ENCODE measurements around the gene CRP.

CRP gene, protein sequence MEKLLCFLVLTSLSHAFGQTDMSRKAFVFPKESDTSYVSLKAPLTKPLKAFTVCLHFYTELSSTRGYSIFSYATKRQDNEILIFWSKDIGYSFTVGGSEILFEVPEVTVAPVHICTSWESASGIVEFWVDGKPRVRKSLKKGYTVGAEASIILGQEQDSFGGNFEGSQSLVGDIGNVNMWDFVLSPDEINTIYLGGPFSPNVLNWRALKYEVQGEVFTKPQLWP

GRCh38 chr1:159714529-159714928 is at the start of gene CRP:
Gene CRP (minus strand): TSS chr1:159714589. CDS start chr1:159714485, 104 bp downstream.
- H3K4me3 ChIP-seq (ENCODE audit: low read length) = no peak within 1 kb of the TSS
- H3K27ac ChIP-seq (ENCODE audit: low read depth, low read length) = no peak within 1 kb of the TSS
- H3F3A ChIP-seq (ENCODE audit: control insufficient read depth, insufficient read depth) = no peaks in the 10 kb centered on the region
- TF ChIP-seq, protein P1, sequence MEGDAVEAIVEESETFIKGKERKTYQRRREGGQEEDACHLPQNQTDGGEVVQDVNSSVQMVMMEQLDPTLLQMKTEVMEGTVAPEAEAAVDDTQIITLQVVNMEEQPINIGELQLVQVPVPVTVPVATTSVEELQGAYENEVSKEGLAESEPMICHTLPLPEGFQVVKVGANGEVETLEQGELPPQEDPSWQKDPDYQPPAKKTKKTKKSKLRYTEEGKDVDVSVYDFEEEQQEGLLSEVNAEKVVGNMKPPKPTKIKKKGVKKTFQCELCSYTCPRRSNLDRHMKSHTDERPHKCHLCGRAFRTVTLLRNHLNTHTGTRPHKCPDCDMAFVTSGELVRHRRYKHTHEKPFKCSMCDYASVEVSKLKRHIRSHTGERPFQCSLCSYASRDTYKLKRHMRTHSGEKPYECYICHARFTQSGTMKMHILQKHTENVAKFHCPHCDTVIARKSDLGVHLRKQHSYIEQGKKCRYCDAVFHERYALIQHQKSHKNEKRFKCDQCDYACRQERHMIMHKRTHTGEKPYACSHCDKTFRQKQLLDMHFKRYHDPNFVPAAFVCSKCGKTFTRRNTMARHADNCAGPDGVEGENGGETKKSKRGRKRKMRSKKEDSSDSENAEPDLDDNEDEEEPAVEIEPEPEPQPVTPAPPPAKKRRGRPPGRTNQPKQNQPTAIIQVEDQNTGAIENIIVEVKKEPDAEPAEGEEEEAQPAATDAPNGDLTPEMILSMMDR (IDR thresholded peaks at IDR 0.05; ENCODE audit: low read depth, low read length, poor library complexity, severe bottlenecking) = no peak
- TF ChIP-seq EZH2phosphoT487 (IDR thresholded peaks at IDR 0.05; ENCODE audit: borderline replicate concordance, low read length) = no peak
- no peaks in the 10 kb centered on the region for H4K20me1 ChIP-seq (ENCODE audit: control insufficient read depth, insufficient read depth, low read depth, low read length)
- H3K79me2 ChIP-seq (ENCODE audit: control insufficient read depth, low read length) = no peaks in the 10 kb centered on the region
- H3K4me2 ChIP-seq (ENCODE audit: low read length) = no peak within 1 kb of the TSS
- H3K9me2 ChIP-seq (replicated peaks; ENCODE audit: control insufficient read depth, low read length) = no peaks in the 10 kb centered on the region
- peaks cover 7% of the 10 kb centered on the region for H3K9me3 ChIP-seq (ENCODE audit: control insufficient read depth, insufficient read depth, low read length)
- H3K36me3 ChIP-seq (ENCODE audit: control insufficient read depth, low read length) = no peaks in the 10 kb centered on the region
- no peaks in the 10 kb centered on the region for H3K27me3 ChIP-seq (ENCODE audit: control insufficient read depth, low read length)
- H3K4me1 ChIP-seq (ENCODE audit: control insufficient read depth, low read length) = no peaks in the 10 kb centered on the region

DNA sequence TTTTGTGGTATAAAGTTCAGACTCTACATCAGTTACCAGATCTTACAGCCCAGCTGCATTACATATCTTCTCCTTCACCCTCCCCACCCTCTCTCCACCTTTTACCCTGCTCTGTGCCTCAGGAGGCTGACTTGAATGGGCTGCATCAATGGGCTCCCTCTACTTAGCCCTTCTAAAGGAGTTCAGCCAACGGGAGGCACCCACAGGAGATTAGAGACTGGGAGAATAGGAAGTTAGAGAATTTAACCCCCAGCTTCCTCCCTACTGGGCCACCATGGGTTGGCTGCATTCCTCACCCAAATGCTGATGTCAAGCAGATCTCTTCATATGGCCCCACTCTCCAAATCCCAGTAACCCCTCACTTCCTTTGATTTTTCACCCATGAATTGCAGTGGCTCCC is 49.3 kb upstream of the CRP start:
- Histone ChIP-seq H3K36me3 (ENCODE audit: control insufficient read depth, low read length) (no peaks in the 10 kb centered on the region), H3K79me2 (ENCODE audit: control insufficient read depth, low read length) (no peaks in the 10 kb centered on the region), H4K20me1 (ENCODE audit: control insufficient read depth, insufficient read depth, low read depth, low read length) (no peaks in the 10 kb centered on the region), H3K27me3 (ENCODE audit: control insufficient read depth, low read length) (no peaks in the 10 kb centered on the region), H3F3A (ENCODE audit: control insufficient read depth, insufficient read depth) (no peaks in the 10 kb centered on the region), H3K4me2 (ENCODE audit: low read length) (no peak overlapping the region), H3K9me3 (ENCODE audit: control insufficient read depth, insufficient read depth, low read length) (no peaks in the 10 kb centered on the region), H3K9me2 (replicated peaks; ENCODE audit: control insufficient read depth, low read length) (no peaks in the 10 kb centered on the region), H3K27ac (ENCODE audit: low read depth, low read length) (no peak overlapping the region), H3K4me1 (ENCODE audit: control insufficient read depth, low read length) (no peaks in the 10 kb centered on the region), H3K4me3 (ENCODE audit: low read length) (no peak overlapping the region)
- TF ChIP-seq EZH2phosphoT487 (IDR thresholded peaks at IDR 0.05; ENCODE audit: borderline replicate concordance, low read length) = no peak

- no peak for TF ChIP-seq EZH2phosphoT487 (IDR thresholded peaks at IDR 0.05; ENCODE audit: borderline replicate concordance, low read length)
- TF ChIP-seq, protein P1 (IDR thresholded peaks at IDR 0.05; ENCODE audit: low read depth, low read length, poor library complexity, severe bottlenecking) = no peak
- H3K9me2 ChIP-seq (replicated peaks; ENCODE audit: control insufficient read depth, low read length) = no peaks in the 10 kb centered on the region
- H3F3A ChIP-seq (ENCODE audit: control insufficient read depth, insufficient read depth) = no peaks in the 10 kb centered on the region
- no peaks in the 10 kb centered on the region for H3K27me3 ChIP-seq (ENCODE audit: control insufficient read depth, low read length)
- H4K20me1 ChIP-seq (ENCODE audit: control insufficient read depth, insufficient read depth, low read depth, low read length) = no peaks in the 10 kb centered on the region
- no peak overlapping the region for H3K4me3 ChIP-seq (ENCODE audit: low read length)
- H3K4me2 ChIP-seq (ENCODE audit: low read length) = no peak overlapping the region
- H3K79me2 ChIP-seq (ENCODE audit: control insufficient read depth, low read length) = no peaks in the 10 kb centered on the region
- H3K36me3 ChIP-seq (ENCODE audit: control insufficient read depth, low read length) = no peaks in the 10 kb centered on the region
- no peaks in the 10 kb centered on the region for H3K9me3 ChIP-seq (ENCODE audit: control insufficient read depth, insufficient read depth, low read length)
- no peak overlapping the region for H3K27ac ChIP-seq (ENCODE audit: low read depth, low read length)
- no peaks in the 10 kb centered on the region for H3K4me1 ChIP-seq (ENCODE audit: control insufficient read depth, low read length)
Measured at GRCh38 chr1:159756397-159756796, 42.0 kb upstream of the CRP start.

DNA sequence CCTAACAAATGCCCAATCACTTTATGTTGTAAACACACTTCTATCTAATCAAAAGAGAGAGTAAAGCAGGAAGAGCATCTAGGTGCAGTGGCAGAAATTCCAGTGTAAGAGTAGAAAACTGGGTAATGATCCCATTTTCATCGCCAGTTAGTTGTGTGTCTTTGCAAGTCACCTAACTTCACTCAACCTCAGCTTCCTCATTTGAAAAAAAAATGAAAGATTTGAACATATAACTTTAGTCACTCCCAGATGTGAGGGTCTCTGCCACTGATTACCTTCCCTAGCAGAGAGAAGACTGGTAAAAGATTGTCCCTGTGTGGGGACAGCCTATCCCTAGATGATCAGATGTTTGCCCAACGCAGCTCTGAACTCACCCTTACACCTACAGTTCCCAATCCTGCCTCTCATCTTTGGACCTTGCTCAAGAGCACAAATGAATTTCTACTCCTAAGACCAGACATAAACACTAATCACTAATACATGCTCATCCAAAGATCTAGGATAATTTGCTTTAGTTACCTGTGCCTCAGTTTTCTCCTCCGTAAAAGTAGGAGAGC is 41.1 kb upstream of the CRP start:
- Histone ChIP-seq H3K4me1 (ENCODE audit: control insufficient read depth, low read length) (no peaks in the 10 kb centered on the region), H3K9me2 (replicated peaks; ENCODE audit: control insufficient read depth, low read length) (no peaks in the 10 kb centered on the region), H4K20me1 (ENCODE audit: control insufficient read depth, insufficient read depth, low read depth, low read length) (no peaks in the 10 kb centered on the region), H3K27me3 (ENCODE audit: control insufficient read depth, low read length) (no peaks in the 10 kb centered on the region), H3F3A (ENCODE audit: control insufficient read depth, insufficient read depth) (no peaks in the 10 kb centered on the region), H3K4me3 (ENCODE audit: low read length) (no peak overlapping the region), H3K36me3 (ENCODE audit: control insufficient read depth, low read length) (no peaks in the 10 kb centered on the region), H3K79me2 (ENCODE audit: control insufficient read depth, low read length) (no peaks in the 10 kb centered on the region), H3K27ac (ENCODE audit: low read depth, low read length) (no peak overlapping the region), H3K4me2 (ENCODE audit: low read length) (no peak overlapping the region), H3K9me3 (ENCODE audit: control insufficient read depth, insufficient read depth, low read length) (no peaks in the 10 kb centered on the region)
- TF ChIP-seq EZH2phosphoT487 (IDR thresholded peaks at IDR 0.05; ENCODE audit: borderline replicate concordance, low read length) = no peak
- TF ChIP-seq, protein P1 (IDR thresholded peaks at IDR 0.05; ENCODE audit: low read depth, low read length, poor library complexity, severe bottlenecking) = no peak

Measured in DOHH2 (cell line).